DND-41 (cell line): ENCODE measurements around the gene ERICH3.
"Not testable (repeated sequence)": the region's sequence is repeated elsewhere in the genome, so short reads cannot be mapped to it uniquely, and the experiment has no call there.

Source experiments
- CTCF ChIP-seq: IDR thresholded peaks from 2 replicates; pipeline ENCODE4 v1.5.1; 2012; ENCODE audit warnings: borderline replicate concordance, low read length, moderate library complexity, mild to moderate bottlenecking; ENCODE audit not compliant: poor library complexity, severe bottlenecking; ENCODE audit errors: extremely low read depth
- EZH2 ChIP-seq: IDR thresholded peaks from 3 replicates; pipeline ENCODE4 v1.6.1; 2012; ENCODE audit warnings: borderline replicate concordance, low read depth, mild to moderate bottlenecking, moderate library complexity, low read length, inconsistent platforms; ENCODE audit not compliant: severe bottlenecking

- TF ChIP-seq EZH2, CTCF: not testable (repeated sequence)
These were observed 2.7 kb downstream of the ERICH3 start for GRCh38 chr1:74670866-74671265.
